HepG2 (cell line): ENCODE measurements around the gene OLFM2. TPM values are rescaled to one million over a fixed set of nuclear protein-coding genes. Genes with fewer than 3 reads are reported as not detected.
A peak's percentile ranks its signal among the peaks of the same experiment; 100 is the strongest.

Experiments used
- FOXO1 ChIP-seq: sonication (generic); formaldehyde crosslinking; IDR thresholded peaks from 2 replicates; pipeline ENCODE4 v1.4.0; 2020; ENCODE audit warnings: missing genetic modification reagents
- KAT7 ChIP-seq: IDR thresholded peaks from 2 replicates; pipeline ENCODE4 v1.6.1; 2018; ENCODE audit warnings: borderline replicate concordance, missing compliant biosample characterization
- KDM5B ChIP-seq: sonication (generic); formaldehyde crosslinking; IDR thresholded peaks from 2 replicates; pipeline ENCODE4 v1.4.0; 2020; ENCODE audit warnings: missing genetic modification reagents, mild to moderate bottlenecking, borderline replicate concordance
- PCBP2 ChIP-seq: fragments of 200-400 bp; formaldehyde crosslinking; optimal IDR thresholded peaks from 2 replicates; pipeline ENCODE3; 2018; ENCODE audit warnings: low read length, low read depth; ENCODE audit not compliant: poor library complexity, severe bottlenecking
- TAF15 ChIP-seq: fragments of 200-400 bp; formaldehyde crosslinking; IDR thresholded peaks from one replicate; pipeline ENCODE4 v1.6.1; 2018; ENCODE audit warnings: mild to moderate bottlenecking, low read depth, low read length; ENCODE audit not compliant: poor library complexity, severe bottlenecking
- TARDBP ChIP-seq: sonication (generic); formaldehyde crosslinking; IDR thresholded peaks from 2 replicates; pipeline ENCODE4 v1.8.0; 2022; ENCODE audit warnings: mild to moderate bottlenecking, missing genetic modification reagents
- ZIK1 ChIP-seq: sonication (generic); formaldehyde crosslinking; IDR thresholded peaks from 2 replicates; pipeline ENCODE4 v1.5.0; 2020; ENCODE audit warnings: mild to moderate bottlenecking, low read depth, missing genetic modification reagents, borderline replicate concordance
- ZNF777 ChIP-seq: sonication (generic); formaldehyde crosslinking; IDR thresholded peaks from 2 replicates; pipeline ENCODE4 v1.4.0; 2020; ENCODE audit warnings: missing genetic modification reagents
- ZNF891 ChIP-seq: sonication (generic); formaldehyde crosslinking; IDR thresholded peaks from 2 replicates; pipeline ENCODE4 v1.5.0; 2020; ENCODE audit warnings: mild to moderate bottlenecking, missing genetic modification reagents
- polyA plus RNA-seq, 8 experiments: library from polyadenylated mRNA; depleted of rRNA in 3 of 8; stranded (reverse) in 7 of 8; unstranded in 1 of 8; fragments of >200 nt; fragmentation: Illumina TruSeq in 4 of 8; extraction: Trizol in 4 of 8; gene quantifications; 2 replicates each; pipeline versions ENCODE4 v1.2.1 to v1.2.3, GENCODE V29; 2011 to 2016; ENCODE audit warnings: low read depth in 4 of 8, missing spikeins in 1 of 8, mixed read lengths in 1 of 8; ENCODE audit not compliant: insufficient read depth in 1 of 8
- total RNA-seq, 5 experiments: library from RNA; depleted of rRNA; stranded (reverse); fragments of >200 nt; fragmentation: Illumina TruSeq; extraction: Trizol; gene quantifications; 2 replicates each; pipeline ENCODE4 v1.2.3, GENCODE V29; 2016; ENCODE audit warnings: low read depth in 1 of 5
- TF ChIP-seq, protein P1 (sequence below): sonication (generic); formaldehyde crosslinking; IDR thresholded peaks from 2 replicates; pipeline ENCODE4 v1.4.0; 2020; ENCODE audit warnings: missing genetic modification reagents
- TF ChIP-seq, protein P2 (sequence below): sonication (generic); formaldehyde crosslinking; IDR thresholded peaks from 2 replicates; pipeline ENCODE4 v1.5.1; 2020; ENCODE audit warnings: missing genetic modification reagents, mild to moderate bottlenecking, borderline replicate concordance
- TF ChIP-seq, protein P3 (sequence below): sonication (generic); formaldehyde crosslinking; IDR thresholded peaks from 2 replicates; pipeline ENCODE4 v1.8.1; 2023; ENCODE audit warnings: missing genetic modification reagents, inconsistent platforms, borderline replicate concordance
- TF ChIP-seq, protein P4 (sequence below): sonication (generic); formaldehyde crosslinking; IDR thresholded peaks from 2 replicates; pipeline ENCODE4 v1.9.0; 2022; ENCODE audit warnings: missing genetic modification reagents, mild to moderate bottlenecking, borderline replicate concordance
- TF ChIP-seq, protein P5 (sequence below): sonication (generic); formaldehyde crosslinking; IDR thresholded peaks from 2 replicates; pipeline ENCODE4 v1.4.0; 2020; ENCODE audit warnings: missing genetic modification reagents, borderline replicate concordance

The OLFM2 gene
- total and polyA plus RNA-seq, 2 of the 13 experiments (the other 11 are each of a cell fraction or from before 2014, with no cell fraction given) = 0.20 to 0.51 TPM

DNA sequence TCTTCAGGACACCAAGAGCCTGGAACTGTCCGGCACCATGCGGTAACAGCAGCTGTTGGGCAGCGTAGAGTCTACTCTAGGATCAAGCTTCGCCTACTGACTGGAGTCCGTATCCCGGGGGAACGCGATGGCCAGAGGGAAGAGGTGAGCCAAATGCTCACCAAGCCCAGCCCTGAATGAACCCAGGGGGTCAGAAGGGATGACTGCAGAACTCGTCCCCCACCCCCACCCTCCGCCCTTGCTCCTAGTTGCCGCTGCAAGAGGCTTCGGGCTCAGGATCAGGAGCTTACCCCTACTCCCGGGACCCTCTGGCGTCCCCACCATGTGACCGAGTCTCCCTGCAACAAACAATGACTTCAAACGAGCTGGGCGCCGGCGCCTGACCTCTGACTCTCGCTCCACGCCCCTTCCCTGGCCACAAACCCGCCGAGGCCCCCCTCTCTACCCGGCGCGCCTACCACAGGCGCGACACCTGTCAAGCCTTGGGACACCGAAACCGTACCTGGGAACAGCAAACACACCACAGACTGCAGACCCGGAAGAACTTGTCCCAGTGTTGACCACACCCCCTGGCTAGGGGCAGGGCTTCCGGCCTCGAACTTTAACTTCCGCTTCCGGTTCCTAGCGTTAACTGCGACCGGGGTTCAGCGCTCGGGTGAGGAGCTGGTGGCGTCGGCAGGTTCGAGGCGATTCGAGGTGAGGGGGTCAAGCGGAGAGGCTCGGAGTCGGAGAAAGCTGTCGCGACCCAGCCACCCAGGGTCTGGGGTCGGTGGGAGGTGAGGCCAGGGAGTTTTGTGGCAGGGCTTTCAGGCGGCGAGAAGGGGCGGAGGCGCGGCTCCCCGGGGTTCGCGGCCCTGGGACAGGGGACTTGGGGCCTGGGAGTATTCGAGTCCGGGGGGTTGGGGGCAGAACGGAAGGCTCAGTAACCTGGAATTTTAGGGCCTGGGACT is 108.8 kb downstream of the OLFM2 start, which contains the start of gene UBL5 (continued):
- TF ChIP-seq, protein P1, sequence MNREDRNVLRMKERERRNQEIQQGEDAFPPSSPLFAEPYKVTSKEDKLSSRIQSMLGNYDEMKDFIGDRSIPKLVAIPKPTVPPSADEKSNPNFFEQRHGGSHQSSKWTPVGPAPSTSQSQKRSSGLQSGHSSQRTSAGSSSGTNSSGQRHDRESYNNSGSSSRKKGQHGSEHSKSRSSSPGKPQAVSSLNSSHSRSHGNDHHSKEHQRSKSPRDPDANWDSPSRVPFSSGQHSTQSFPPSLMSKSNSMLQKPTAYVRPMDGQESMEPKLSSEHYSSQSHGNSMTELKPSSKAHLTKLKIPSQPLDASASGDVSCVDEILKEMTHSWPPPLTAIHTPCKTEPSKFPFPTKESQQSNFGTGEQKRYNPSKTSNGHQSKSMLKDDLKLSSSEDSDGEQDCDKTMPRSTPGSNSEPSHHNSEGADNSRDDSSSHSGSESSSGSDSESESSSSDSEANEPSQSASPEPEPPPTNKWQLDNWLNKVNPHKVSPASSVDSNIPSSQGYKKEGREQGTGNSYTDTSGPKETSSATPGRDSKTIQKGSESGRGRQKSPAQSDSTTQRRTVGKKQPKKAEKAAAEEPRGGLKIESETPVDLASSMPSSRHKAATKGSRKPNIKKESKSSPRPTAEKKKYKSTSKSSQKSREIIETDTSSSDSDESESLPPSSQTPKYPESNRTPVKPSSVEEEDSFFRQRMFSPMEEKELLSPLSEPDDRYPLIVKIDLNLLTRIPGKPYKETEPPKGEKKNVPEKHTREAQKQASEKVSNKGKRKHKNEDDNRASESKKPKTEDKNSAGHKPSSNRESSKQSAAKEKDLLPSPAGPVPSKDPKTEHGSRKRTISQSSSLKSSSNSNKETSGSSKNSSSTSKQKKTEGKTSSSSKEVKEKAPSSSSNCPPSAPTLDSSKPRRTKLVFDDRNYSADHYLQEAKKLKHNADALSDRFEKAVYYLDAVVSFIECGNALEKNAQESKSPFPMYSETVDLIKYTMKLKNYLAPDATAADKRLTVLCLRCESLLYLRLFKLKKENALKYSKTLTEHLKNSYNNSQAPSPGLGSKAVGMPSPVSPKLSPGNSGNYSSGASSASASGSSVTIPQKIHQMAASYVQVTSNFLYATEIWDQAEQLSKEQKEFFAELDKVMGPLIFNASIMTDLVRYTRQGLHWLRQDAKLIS (CRISPR knock-in tag) = no peak
- TF ChIP-seq TAF15 (no peak), KAT7 (CRISPR knock-in tag) (peak; percentile 87), ZIK1 (CRISPR knock-in tag) (0 out of 2 replicates have a peak, but pooled peaks have one; percentile 49), ZNF891 (peak; percentile 92), TARDBP (CRISPR knock-in tag) (peak; percentile 68; the same call in 1 of the 2 replicates), KDM5B (CRISPR knock-in tag) (no peak; the same call in 1 of the 2 replicates), ZNF777 (CRISPR knock-in tag) (peak; percentile 45; the same call in 1 of the 2 replicates), FOXO1 (CRISPR knock-in tag) (peak; percentile 74; the same call in 1 of the 2 replicates), PCBP2 (no peak)
- TF ChIP-seq, protein P2, sequence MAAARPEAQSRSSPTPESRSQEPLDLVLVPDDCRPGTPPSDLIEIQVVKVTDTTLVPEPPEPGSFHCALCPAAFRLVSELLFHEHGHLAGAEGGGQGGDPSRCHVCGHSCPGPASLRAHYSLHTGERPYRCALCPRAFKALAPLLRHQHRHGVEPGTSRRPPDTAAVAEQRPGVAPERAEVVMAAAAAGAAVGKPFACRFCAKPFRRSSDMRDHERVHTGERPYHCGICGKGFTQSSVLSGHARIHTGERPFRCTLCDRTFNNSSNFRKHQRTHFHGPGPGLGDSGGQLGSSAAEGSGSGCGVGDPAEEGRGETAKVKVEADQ (CRISPR knock-in tag) = no peak; the same call in 1 of the 2 replicates
- TF ChIP-seq, protein P3, sequence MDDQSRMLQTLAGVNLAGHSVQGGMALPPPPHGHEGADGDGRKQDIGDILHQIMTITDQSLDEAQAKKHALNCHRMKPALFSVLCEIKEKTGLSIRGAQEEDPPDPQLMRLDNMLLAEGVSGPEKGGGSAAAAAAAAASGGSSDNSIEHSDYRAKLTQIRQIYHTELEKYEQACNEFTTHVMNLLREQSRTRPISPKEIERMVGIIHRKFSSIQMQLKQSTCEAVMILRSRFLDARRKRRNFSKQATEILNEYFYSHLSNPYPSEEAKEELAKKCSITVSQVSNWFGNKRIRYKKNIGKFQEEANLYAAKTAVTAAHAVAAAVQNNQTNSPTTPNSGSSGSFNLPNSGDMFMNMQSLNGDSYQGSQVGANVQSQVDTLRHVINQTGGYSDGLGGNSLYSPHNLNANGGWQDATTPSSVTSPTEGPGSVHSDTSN = no peak; the same call in 1 of the 2 replicates
- TF ChIP-seq, protein P4, sequence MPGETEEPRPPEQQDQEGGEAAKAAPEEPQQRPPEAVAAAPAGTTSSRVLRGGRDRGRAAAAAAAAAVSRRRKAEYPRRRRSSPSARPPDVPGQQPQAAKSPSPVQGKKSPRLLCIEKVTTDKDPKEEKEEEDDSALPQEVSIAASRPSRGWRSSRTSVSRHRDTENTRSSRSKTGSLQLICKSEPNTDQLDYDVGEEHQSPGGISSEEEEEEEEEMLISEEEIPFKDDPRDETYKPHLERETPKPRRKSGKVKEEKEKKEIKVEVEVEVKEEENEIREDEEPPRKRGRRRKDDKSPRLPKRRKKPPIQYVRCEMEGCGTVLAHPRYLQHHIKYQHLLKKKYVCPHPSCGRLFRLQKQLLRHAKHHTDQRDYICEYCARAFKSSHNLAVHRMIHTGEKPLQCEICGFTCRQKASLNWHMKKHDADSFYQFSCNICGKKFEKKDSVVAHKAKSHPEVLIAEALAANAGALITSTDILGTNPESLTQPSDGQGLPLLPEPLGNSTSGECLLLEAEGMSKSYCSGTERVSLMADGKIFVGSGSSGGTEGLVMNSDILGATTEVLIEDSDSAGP = peak; percentile 78; the same call in 1 of the 2 replicates
- TF ChIP-seq, protein P5, sequence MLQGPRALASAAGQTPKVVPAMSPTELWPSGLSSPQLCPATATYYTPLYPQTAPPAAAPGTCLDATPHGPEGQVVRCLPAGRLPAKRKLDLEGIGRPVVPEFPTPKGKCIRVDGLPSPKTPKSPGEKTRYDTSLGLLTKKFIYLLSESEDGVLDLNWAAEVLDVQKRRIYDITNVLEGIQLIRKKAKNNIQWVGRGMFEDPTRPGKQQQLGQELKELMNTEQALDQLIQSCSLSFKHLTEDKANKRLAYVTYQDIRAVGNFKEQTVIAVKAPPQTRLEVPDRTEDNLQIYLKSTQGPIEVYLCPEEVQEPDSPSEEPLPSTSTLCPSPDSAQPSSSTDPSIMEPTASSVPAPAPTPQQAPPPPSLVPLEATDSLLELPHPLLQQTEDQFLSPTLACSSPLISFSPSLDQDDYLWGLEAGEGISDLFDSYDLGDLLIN = no peak
